SU-DHL-6 (cell line): ENCODE data around the gene TM7SF3.

Experiments used
- CTCF ChIP-seq: fragments of 200-600 bp; sonication (generic); IDR thresholded peaks from one replicate; pipeline ENCODE4 v1.5.1; 2017; ENCODE audit warnings: antibody characterized with exemption, mild to moderate bottlenecking, low read length, moderate library complexity; ENCODE audit not compliant: insufficient read depth, poor library complexity, severe bottlenecking
- EZH2phosphoT487 ChIP-seq: fragments of 200-600 bp; sonication (generic), shearing (Covaris generic); conservative IDR thresholded peaks from 2 replicates; pipeline ENCODE4 v1.6.1; 2018; ENCODE audit warnings: mild to moderate bottlenecking, antibody characterized with exemption, low read length, moderate library complexity, mixed read lengths

- TF ChIP-seq CTCF (no peak), EZH2phosphoT487 (no peak)
These were observed 60.2 kb downstream of the TM7SF3 start for GRCh38 chr12:26954027-26954426.
